Colonic mucosa (tissue), 4 donors: ENCODE data around the gene BICDL2. TPM values are rescaled to one million over a fixed set of nuclear protein-coding genes. Genes with fewer than 3 reads are reported as not detected.
"Not testable (repeated sequence)": the region's sequence is repeated elsewhere in the genome, so short reads cannot be mapped to it uniquely, and the experiment has no call there.

Source experiments
- DNase-seq: peaks from one replicate; pipeline ENCODE4 v3.0.0-alpha.2; 2020
- H3K27ac ChIP-seq: fragments of 200-600 bp; one replicate; pipeline ENCODE4 v1.8.0; 2021
- H3K27me3 ChIP-seq: fragments of 200-600 bp; one replicate; pipeline ENCODE4 v1.8.0; 2021
- H3K36me3 ChIP-seq: fragments of 200-600 bp; one replicate; pipeline ENCODE4 v1.8.0; 2021
- H3K4me1 ChIP-seq: fragments of 200-600 bp; one replicate; pipeline ENCODE4 v1.8.0; 2021; ENCODE audit warnings: mild to moderate bottlenecking
- H3K4me3 ChIP-seq: fragments of 200-600 bp; one replicate; pipeline ENCODE4 v1.8.0; 2021
- H3K9ac ChIP-seq, 2 donors: one replicate each; pipeline ENCODE4 v1.7.0; 2013; ENCODE audit warnings: control low read depth in 2 of 2, low read depth in 2 of 2, low read length in 2 of 2
- H3K9me3 ChIP-seq: fragments of 200-600 bp; one replicate; pipeline ENCODE4 v1.8.0; 2021
- CTCF ChIP-seq: fragments of 200-600 bp; IDR thresholded peaks from one replicate; pipeline ENCODE4 v1.8.0; 2022; ENCODE audit warnings: antibody characterized with exemption, mild to moderate bottlenecking
- intact Hi-C: fragments of 100-400 bp; cut with DNase I; formaldehyde crosslinking; loops from one replicate; pipeline ENCODE4 v1.14.1; 2022
- total RNA-seq, 2 donors: library from RNA; stranded (reverse); fragmentation: NEBNext Ultra II Directional in 1 of 2; extraction: Animal tissue kit (Norgen Biotek cat#: 25700) in 1 of 2; gene quantifications; one replicate each; pipeline ENCODE4 v1.2.1, GENCODE V29; 2021
- donor health status: healthy.
- donor health status: DM: no; HTN: no; CAD: no.
- donor health status: DM: no; HTN: no; CAD: no.

Gene BICDL2
- total RNA-seq, 2 donors from 2014 or later, result 56.6 to 83.9 TPM

- Histone ChIP-seq H3K27me3 (no peaks in the 10 kb centered on the region), H3K9me3 (no peaks in the 10 kb centered on the region), H3K9ac (no peak overlapping the region), H3K36me3 (no peaks in the 10 kb centered on the region), H3K27ac (no peak overlapping the region), H3K4me1 (no peaks in the 10 kb centered on the region), H3K4me3 (no peak overlapping the region)
- intact Hi-C loops, result no loop called here
- TF ChIP-seq CTCF, result no peak
- DNase-seq, result no peak
Observed at GRCh38 chr16:3080024-3080423, 43.3 kb upstream of the BICDL2 start.

- intact Hi-C loops, result no loop called here
- H3K27ac ChIP-seq, result peak overlapping the region; percentile 47
- no peak overlapping the region for H3K9ac ChIP-seq
- no peaks in the 10 kb centered on the region for H3K36me3 ChIP-seq
- no peaks in the 10 kb centered on the region for H3K4me1 ChIP-seq
- H3K9me3 ChIP-seq, result no peaks in the 10 kb centered on the region
- H3K4me3 ChIP-seq, result no peak overlapping the region
- no peaks in the 10 kb centered on the region for H3K27me3 ChIP-seq
- DNase-seq, result no peak
- TF ChIP-seq CTCF, result no peak
Observed at GRCh38 chr16:3076577-3076976, 39.8 kb upstream of the BICDL2 start.

- DNase-seq, H3K27me3 ChIP-seq, H3K27ac ChIP-seq: not testable (repeated sequence)
Observed at GRCh38 chr16:3075946-3076345, 39.2 kb upstream of the BICDL2 start.

GRCh38 chr16:3075523-3075915, 38.8 kb upstream of the BICDL2 start:
- no peak for TF ChIP-seq CTCF
- no peak for DNase-seq
- peak overlapping the region; percentile 40 for H3K27ac ChIP-seq
- no peak overlapping the region for H3K4me3 ChIP-seq
- no peaks in the 10 kb centered on the region for H3K27me3 ChIP-seq
- H3K36me3 ChIP-seq, result no peaks in the 10 kb centered on the region
- H3K4me1 ChIP-seq, result no peaks in the 10 kb centered on the region
- H3K9me3 ChIP-seq, result no peaks in the 10 kb centered on the region
- intact Hi-C loops, result no loop called here
- no peak overlapping the region for H3K9ac ChIP-seq

More at GRCh38 chr16:3075946-3076345, 39.2 kb upstream of the BICDL2 start:
- H3K9ac ChIP-seq, intact Hi-C loops, H3K4me3 ChIP-seq, H3K9me3 ChIP-seq, H3K4me1 ChIP-seq, H3K36me3 ChIP-seq: not testable (repeated sequence)

- H3K27ac ChIP-seq, result peak overlapping the region; percentile 40
- intact Hi-C loops, result no loop called here
Observed at GRCh38 chr16:3074860-3075522, 38.2 kb upstream of the BICDL2 start.

More at GRCh38 chr16:3074860-3075522, 38.2 kb upstream of the BICDL2 start:
- DNase-seq, result peak; percentile 39
- Histone ChIP-seq H3K4me1 (no peaks in the 10 kb centered on the region), H3K36me3 (no peaks in the 10 kb centered on the region), H3K27me3 (no peaks in the 10 kb centered on the region), H3K9me3 (no peaks in the 10 kb centered on the region), H3K4me3 (no peak overlapping the region), H3K9ac (no peak overlapping the region)
- no peak for TF ChIP-seq CTCF
